ENCODE results near the gene VAT1L.

Gene VAT1L

GRCh38 chr16:77918809-77919707 is 130.7 kb downstream of the VAT1L start:
- Histone ChIP-seq H3K4me1 (ENCODE audit: control insufficient read depth in 2 of 2, insufficient read depth in 2 of 2, low read length in 2 of 2) (peaks cover 0 to 4% of the 10 kb centered on the region in 2 donors), H3K9me3 (ENCODE audit: control insufficient read depth in 2 of 2, low read length in 2 of 2) (no peaks in the 10 kb centered on the region), H3K9ac (ENCODE audit: low read depth in 1 of 2, low read length in 2 of 2) (no peak overlapping the region), H3K4me3 (ENCODE audit: low read length in 2 of 2) (no peak overlapping the region), H3K36me3 (ENCODE audit: control insufficient read depth in 2 of 2, insufficient read depth in 2 of 2, low read length in 2 of 2) (no peaks in the 10 kb centered on the region), H3K27ac (ENCODE audit: low read depth in 2 of 2, low read length in 2 of 2) (no peak overlapping the region), H3K27me3 (ENCODE audit: control insufficient read depth in 2 of 2, insufficient read depth in 2 of 2, low read length in 2 of 2) (peaks cover 0 to 3% of the 10 kb centered on the region in 2 donors)

- H3K9ac ChIP-seq (ENCODE audit: low read depth in 1 of 2, low read length in 2 of 2) = no peak overlapping the region
- no peak overlapping the region for H3K4me3 ChIP-seq (ENCODE audit: low read length in 2 of 2)
- H3K36me3 ChIP-seq (ENCODE audit: control insufficient read depth in 2 of 2, insufficient read depth in 2 of 2, low read length in 2 of 2) = no peaks in the 10 kb centered on the region
- no peaks in the 10 kb centered on the region for H3K9me3 ChIP-seq (ENCODE audit: control insufficient read depth in 2 of 2, low read length in 2 of 2)
- peaks cover 0 to 3% of the 10 kb centered on the region in 2 donors for H3K27me3 ChIP-seq (ENCODE audit: control insufficient read depth in 2 of 2, insufficient read depth in 2 of 2, low read length in 2 of 2)
- no peak overlapping the region for H3K27ac ChIP-seq (ENCODE audit: low read depth in 2 of 2, low read length in 2 of 2)
- H3K4me1 ChIP-seq (ENCODE audit: control insufficient read depth in 2 of 2, insufficient read depth in 2 of 2, low read length in 2 of 2) = peaks cover 0 to 4% of the 10 kb centered on the region in 2 donors
These were observed 131.5 kb downstream of the VAT1L start for GRCh38 chr16:77919761-77920415.

DNA sequence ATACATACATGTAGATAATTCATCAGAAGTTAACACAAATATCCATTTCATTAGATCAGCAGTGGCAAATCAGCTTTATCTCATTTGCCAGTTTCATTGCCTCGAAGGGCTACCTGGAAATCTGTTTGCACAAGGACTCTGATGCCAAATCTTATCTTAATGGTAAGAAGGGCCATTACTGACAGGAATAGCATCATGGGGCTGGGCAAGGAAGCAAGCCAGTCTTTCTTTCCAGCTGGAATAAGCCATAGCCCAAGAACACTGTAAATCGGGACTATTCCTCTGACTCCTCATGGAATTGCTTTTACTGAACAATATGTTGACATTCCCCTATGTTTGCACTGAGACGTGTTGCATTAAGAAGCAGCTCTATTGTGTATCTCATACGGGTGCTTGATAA is 132.6 kb downstream of the VAT1L start:
- H3K36me3 ChIP-seq (ENCODE audit: control insufficient read depth in 2 of 2, insufficient read depth in 2 of 2, low read length in 2 of 2) = no peaks in the 10 kb centered on the region
- H3K27ac ChIP-seq (ENCODE audit: low read depth in 2 of 2, low read length in 2 of 2) = no peak overlapping the region
- H3K27me3 ChIP-seq (ENCODE audit: control insufficient read depth in 2 of 2, insufficient read depth in 2 of 2, low read length in 2 of 2) = peaks cover 0 to 3% of the 10 kb centered on the region in 2 donors
- H3K4me1 ChIP-seq (ENCODE audit: control insufficient read depth in 2 of 2, insufficient read depth in 2 of 2, low read length in 2 of 2) = peaks cover 0 to 4% of the 10 kb centered on the region in 2 donors
- no peak overlapping the region for H3K4me3 ChIP-seq (ENCODE audit: low read length in 2 of 2)
- H3K9me3 ChIP-seq (ENCODE audit: control insufficient read depth in 2 of 2, low read length in 2 of 2) = no peaks in the 10 kb centered on the region
- no peak overlapping the region for H3K9ac ChIP-seq (ENCODE audit: low read depth in 1 of 2, low read length in 2 of 2)

GRCh38 chr16:77922228-77922754 is 133.9 kb downstream of the VAT1L start:
- Histone ChIP-seq H3K4me3 (ENCODE audit: low read length in 2 of 2) (no peak overlapping the region), H3K4me1 (ENCODE audit: control insufficient read depth in 2 of 2, insufficient read depth in 2 of 2, low read length in 2 of 2) (peaks cover 0 to 4% of the 10 kb centered on the region in 2 donors), H3K27ac (ENCODE audit: low read depth in 2 of 2, low read length in 2 of 2) (no peak overlapping the region), H3K9ac (ENCODE audit: low read depth in 1 of 2, low read length in 2 of 2) (no peak overlapping the region), H3K27me3 (ENCODE audit: control insufficient read depth in 2 of 2, insufficient read depth in 2 of 2, low read length in 2 of 2) (peaks cover 0 to 3% of the 10 kb centered on the region in 2 donors), H3K9me3 (ENCODE audit: control insufficient read depth in 2 of 2, low read length in 2 of 2) (no peaks in the 10 kb centered on the region), H3K36me3 (ENCODE audit: control insufficient read depth in 2 of 2, insufficient read depth in 2 of 2, low read length in 2 of 2) (no peaks in the 10 kb centered on the region)

- Histone ChIP-seq H3K9me3 (ENCODE audit: control insufficient read depth in 2 of 2, low read length in 2 of 2) (no peaks in the 10 kb centered on the region), H3K36me3 (ENCODE audit: control insufficient read depth in 2 of 2, insufficient read depth in 2 of 2, low read length in 2 of 2) (no peaks in the 10 kb centered on the region), H3K4me1 (ENCODE audit: control insufficient read depth in 2 of 2, insufficient read depth in 2 of 2, low read length in 2 of 2) (no peaks in the 10 kb centered on the region), H3K27ac (ENCODE audit: low read depth in 2 of 2, low read length in 2 of 2) (no peak overlapping the region), H3K9ac (ENCODE audit: low read depth in 1 of 2, low read length in 2 of 2) (no peak overlapping the region), H3K27me3 (ENCODE audit: control insufficient read depth in 2 of 2, insufficient read depth in 2 of 2, low read length in 2 of 2) (no peaks in the 10 kb centered on the region), H3K4me3 (ENCODE audit: low read length in 2 of 2) (no peak overlapping the region)
These were observed 137.2 kb downstream of the VAT1L start for GRCh38 chr16:77925531-77925930.

DNA sequence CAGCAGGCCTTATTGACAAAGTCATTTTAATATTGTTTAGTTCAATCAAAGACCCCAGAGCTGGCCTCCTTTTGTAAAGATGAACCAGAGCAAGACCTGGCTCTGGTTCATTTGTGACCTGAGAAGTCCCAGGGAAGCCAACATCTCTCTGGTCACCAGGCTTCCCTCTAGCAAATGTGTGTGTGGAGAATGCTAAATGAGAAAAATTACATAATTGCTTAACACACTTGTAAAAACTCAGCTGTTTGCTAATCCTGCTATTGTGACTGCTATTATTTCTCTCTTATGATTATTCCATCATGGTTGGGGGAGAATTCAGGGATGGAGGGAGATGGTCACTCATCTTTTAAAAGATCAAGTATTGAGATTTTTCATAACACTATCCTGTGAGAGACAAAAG is 139.7 kb downstream of the VAT1L start:
- Histone ChIP-seq H3K9me3 (ENCODE audit: control insufficient read depth in 2 of 2, low read length in 2 of 2) (no peaks in the 10 kb centered on the region), H3K27me3 (ENCODE audit: control insufficient read depth in 2 of 2, insufficient read depth in 2 of 2, low read length in 2 of 2) (no peaks in the 10 kb centered on the region), H3K36me3 (ENCODE audit: control insufficient read depth in 2 of 2, insufficient read depth in 2 of 2, low read length in 2 of 2) (no peaks in the 10 kb centered on the region), H3K4me3 (ENCODE audit: low read length in 2 of 2) (no peak overlapping the region), H3K4me1 (ENCODE audit: control insufficient read depth in 2 of 2, insufficient read depth in 2 of 2, low read length in 2 of 2) (no peaks in the 10 kb centered on the region), H3K27ac (ENCODE audit: low read depth in 2 of 2, low read length in 2 of 2) (no peak overlapping the region), H3K9ac (ENCODE audit: low read depth in 1 of 2, low read length in 2 of 2) (no peak overlapping the region)

DNA sequence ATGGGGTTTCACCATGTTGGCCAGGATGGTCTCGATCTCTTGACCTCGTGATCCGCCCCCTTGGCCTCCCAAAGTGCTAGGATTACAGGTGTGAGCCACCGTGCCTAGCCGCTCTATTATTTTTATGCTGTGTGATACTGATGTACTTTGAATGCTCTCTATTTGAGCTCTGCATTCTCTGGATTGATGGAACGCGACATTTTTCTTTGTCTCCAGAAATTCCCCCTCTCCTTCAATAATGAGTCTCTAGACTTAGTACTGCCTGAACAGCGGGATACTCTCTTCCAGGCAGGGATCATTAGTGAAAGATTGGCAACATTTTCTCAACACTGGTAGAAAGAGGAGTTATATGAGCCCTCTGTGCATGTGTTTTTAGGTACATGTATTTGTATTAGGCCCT is 140.6 kb downstream of the VAT1L start:
- Histone ChIP-seq H3K27me3 (ENCODE audit: control insufficient read depth in 2 of 2, insufficient read depth in 2 of 2, low read length in 2 of 2) (no peaks in the 10 kb centered on the region), H3K9me3 (ENCODE audit: control insufficient read depth in 2 of 2, low read length in 2 of 2) (no peaks in the 10 kb centered on the region), H3K4me1 (ENCODE audit: control insufficient read depth in 2 of 2, insufficient read depth in 2 of 2, low read length in 2 of 2) (no peaks in the 10 kb centered on the region), H3K9ac (ENCODE audit: low read depth in 1 of 2, low read length in 2 of 2) (no peak overlapping the region), H3K36me3 (ENCODE audit: control insufficient read depth in 2 of 2, insufficient read depth in 2 of 2, low read length in 2 of 2) (no peaks in the 10 kb centered on the region), H3K4me3 (ENCODE audit: low read length in 2 of 2) (no peak overlapping the region), H3K27ac (ENCODE audit: low read depth in 2 of 2, low read length in 2 of 2) (no peak overlapping the region)

DNA sequence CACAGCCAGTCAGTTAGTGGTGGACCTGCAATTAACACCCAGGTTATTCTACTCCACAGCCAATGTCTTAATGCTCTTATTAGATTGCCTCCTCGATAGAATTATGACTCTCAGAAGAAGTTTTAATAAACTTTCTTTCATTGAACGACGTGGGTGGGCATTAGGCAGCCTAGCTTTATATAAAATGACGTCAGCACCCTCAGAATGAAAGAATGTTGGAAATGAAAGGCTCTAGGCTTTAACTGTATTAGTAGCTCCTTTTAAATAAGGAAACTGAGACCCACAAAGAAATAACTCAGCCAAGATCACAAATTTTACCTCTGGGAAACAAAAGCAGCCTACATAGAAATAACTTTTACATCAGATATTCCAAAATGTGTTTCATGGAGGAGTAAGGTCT is 142.7 kb downstream of the VAT1L start:
- no peaks in the 10 kb centered on the region for H3K9me3 ChIP-seq (ENCODE audit: control insufficient read depth in 2 of 2, low read length in 2 of 2)
- H3K4me1 ChIP-seq (ENCODE audit: control insufficient read depth in 2 of 2, insufficient read depth in 2 of 2, low read length in 2 of 2) = no peaks in the 10 kb centered on the region
- no peak overlapping the region for H3K27ac ChIP-seq (ENCODE audit: low read depth in 2 of 2, low read length in 2 of 2)
- no peaks in the 10 kb centered on the region for H3K36me3 ChIP-seq (ENCODE audit: control insufficient read depth in 2 of 2, insufficient read depth in 2 of 2, low read length in 2 of 2)
- no peak overlapping the region for H3K9ac ChIP-seq (ENCODE audit: low read depth in 1 of 2, low read length in 2 of 2)
- no peaks in the 10 kb centered on the region for H3K27me3 ChIP-seq (ENCODE audit: control insufficient read depth in 2 of 2, insufficient read depth in 2 of 2, low read length in 2 of 2)
- H3K4me3 ChIP-seq (ENCODE audit: low read length in 2 of 2) = no peak overlapping the region

DNA sequence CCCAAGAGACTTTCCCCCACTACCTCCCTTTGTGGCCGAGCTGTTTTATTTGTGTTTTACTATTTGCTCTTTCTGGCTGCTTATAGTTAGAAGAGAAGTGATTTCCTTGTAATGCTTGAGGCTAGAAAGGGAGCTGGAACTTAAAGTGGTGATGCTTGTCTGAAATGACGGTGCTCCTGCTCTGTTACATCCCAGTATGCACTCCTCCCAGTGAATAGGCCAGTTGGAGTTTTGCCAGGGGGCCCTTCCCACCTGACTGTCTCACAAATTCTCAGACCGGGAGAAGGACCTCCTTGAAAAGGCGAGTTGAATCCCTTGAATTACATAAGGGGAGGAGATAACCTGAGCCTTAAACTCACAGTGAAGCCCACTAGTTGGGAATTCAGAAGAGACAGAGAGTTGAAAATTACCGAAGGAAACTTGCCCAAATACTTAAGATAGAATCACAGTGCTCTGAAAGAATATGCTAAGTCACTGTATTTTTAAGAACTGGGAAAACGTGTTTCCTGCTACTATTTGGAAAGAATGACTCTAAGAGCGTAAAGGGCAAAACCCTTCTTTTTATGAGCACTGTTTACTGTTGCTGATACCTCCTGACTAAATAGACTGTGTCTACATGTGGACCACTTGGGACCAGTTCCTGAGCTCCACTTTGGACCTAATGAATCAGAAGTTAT is 149.2 kb downstream of the VAT1L start:
- no peak overlapping the region for H3K4me3 ChIP-seq (ENCODE audit: low read length in 2 of 2)
- no peaks in the 10 kb centered on the region for H3K27me3 ChIP-seq (ENCODE audit: control insufficient read depth in 2 of 2, insufficient read depth in 2 of 2, low read length in 2 of 2)
- no peak overlapping the region for H3K9ac ChIP-seq (ENCODE audit: low read depth in 1 of 2, low read length in 2 of 2)
- no peaks in the 10 kb centered on the region for H3K9me3 ChIP-seq (ENCODE audit: control insufficient read depth in 2 of 2, low read length in 2 of 2)
- no peak overlapping the region for H3K27ac ChIP-seq (ENCODE audit: low read depth in 2 of 2, low read length in 2 of 2)
- H3K4me1 ChIP-seq (ENCODE audit: control insufficient read depth in 2 of 2, insufficient read depth in 2 of 2, low read length in 2 of 2) = no peaks in the 10 kb centered on the region
- no peaks in the 10 kb centered on the region for H3K36me3 ChIP-seq (ENCODE audit: control insufficient read depth in 2 of 2, insufficient read depth in 2 of 2, low read length in 2 of 2)

DNA sequence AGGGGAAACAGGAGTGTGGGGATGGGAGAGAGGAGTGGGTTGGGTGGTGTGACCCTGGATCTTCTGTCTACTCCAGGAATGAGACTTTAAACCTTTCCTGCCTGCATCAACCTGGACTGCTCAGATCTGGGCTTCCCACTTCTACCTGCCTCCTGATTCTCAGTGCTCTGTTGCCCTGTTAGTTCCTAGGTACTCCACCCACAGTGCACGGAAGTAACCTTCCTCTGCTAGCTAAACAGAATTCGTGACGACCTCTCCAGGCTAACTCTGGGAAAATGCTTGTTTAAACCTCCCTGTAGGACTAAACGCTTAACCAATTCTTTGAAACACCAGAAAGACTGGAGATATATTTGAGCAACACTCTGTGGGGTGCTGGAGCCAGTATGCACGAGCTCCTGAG is 150.5 kb downstream of the VAT1L start:
- H3K9me3 ChIP-seq (ENCODE audit: control insufficient read depth in 2 of 2, low read length in 2 of 2) = no peaks in the 10 kb centered on the region
- H3K27me3 ChIP-seq (ENCODE audit: control insufficient read depth in 2 of 2, insufficient read depth in 2 of 2, low read length in 2 of 2) = no peaks in the 10 kb centered on the region
- H3K27ac ChIP-seq (ENCODE audit: low read depth in 2 of 2, low read length in 2 of 2) = no peak overlapping the region

More for the DNA sequence above, 150.5 kb downstream of the VAT1L start:
- Histone ChIP-seq H3K4me3 (ENCODE audit: low read length in 2 of 2) (no peak overlapping the region), H3K4me1 (ENCODE audit: control insufficient read depth in 2 of 2, insufficient read depth in 2 of 2, low read length in 2 of 2) (no peaks in the 10 kb centered on the region), H3K9ac (ENCODE audit: low read depth in 1 of 2, low read length in 2 of 2) (no peak overlapping the region), H3K36me3 (ENCODE audit: control insufficient read depth in 2 of 2, insufficient read depth in 2 of 2, low read length in 2 of 2) (no peaks in the 10 kb centered on the region)

Data from mucosa of rectum (tissue), 2 donors.